Caco-2 (cell line): ENCODE data around the gene DGKB. TPM values are rescaled to one million over a fixed set of nuclear protein-coding genes. Genes with fewer than 3 reads are reported as not detected.

Experiments used
- BruUV-seq: library from RNA; stranded (reverse); fragments of 400-500 nt; replicated peaks from 2 replicates; lab custom pipeline; 2021; lab: Mats Ljungman, UMichigan
- CTCF ChIA-PET: fragments of 300-600 bp; sonication (Branson Sonifier 250); formaldehyde crosslinking; loops from one replicate; lab custom pipeline; 2022; ENCODE audit warnings: antibody characterized with exemption; lab: Charles Lee
- POLR2A ChIA-PET: fragments of 300-600 bp; sonication (Branson Sonifier 250); formaldehyde crosslinking; loops from one replicate; lab custom pipeline; 2022; ENCODE audit warnings: antibody characterized with exemption; lab: Charles Lee
- DNase-seq, 2 experiments: peaks; one replicate each; pipeline versions ENCODE4 v3.0.0 to v3.0.0-alpha.2; 2020 to 2022
- H3K27me3 ChIP-seq: replicated peaks from 2 replicates; pipeline ENCODE4 v1.6.0; 2011; ENCODE audit warnings: low read length; ENCODE audit not compliant: control insufficient read depth, insufficient read depth
- H3K36me3 ChIP-seq: 2 replicates; pipeline ENCODE4 v1.5.1; 2011; ENCODE audit warnings: low read length; ENCODE audit not compliant: control insufficient read depth, insufficient read depth
- H3K4me1 ChIP-seq: fragments of 250-450 bp; sonication (Bioruptor Pico); 2 replicates; pipeline ENCODE4 v1.5.1; 2020; ENCODE audit warnings: mild to moderate bottlenecking
- H3K4me3 ChIP-seq: 2 replicates; pipeline ENCODE4 v1.5.1; 2011; ENCODE audit warnings: low read depth, mild to moderate bottlenecking, control low read depth, low read length
- H3K9me3 ChIP-seq: fragments of 250-450 bp; sonication (Bioruptor Pico); 2 replicates; pipeline ENCODE4 v1.5.1; 2020; ENCODE audit warnings: mild to moderate bottlenecking, moderate library complexity
- H3K27ac Mint-ChIP-seq: one replicate; pipeline ENCODE4 v1.8.0; 2022; ENCODE audit warnings: mixed read lengths; ENCODE audit not compliant: unreplicated experiment
- H3K27me3 Mint-ChIP-seq: one replicate; pipeline ENCODE4 v1.8.0; 2022; ENCODE audit warnings: mixed read lengths; ENCODE audit not compliant: insufficient read depth, unreplicated experiment
- H3K36me3 Mint-ChIP-seq: one replicate; pipeline ENCODE4 v1.8.0; 2022; ENCODE audit warnings: mild to moderate bottlenecking, mixed read lengths; ENCODE audit not compliant: insufficient read depth, unreplicated experiment
- H3K4me1 Mint-ChIP-seq: one replicate; pipeline ENCODE4 v1.8.0; 2022; ENCODE audit warnings: low read depth, mixed read lengths; ENCODE audit not compliant: unreplicated experiment
- H3K4me3 Mint-ChIP-seq: one replicate; pipeline ENCODE4 v1.8.0; 2022; ENCODE audit warnings: mild to moderate bottlenecking, moderate library complexity, mixed read lengths; ENCODE audit not compliant: unreplicated experiment
- H3K9me3 Mint-ChIP-seq: one replicate; pipeline ENCODE4 v1.8.0; 2022; ENCODE audit warnings: mixed read lengths; ENCODE audit not compliant: unreplicated experiment
- intact Hi-C: fragments of 100-400 bp; cut with micrococcal nuclease; formaldehyde crosslinking; loops from one replicate; pipeline ENCODE4 v1.10.0; 2022; ENCODE audit not compliant: unreplicated experiment
- total RNA-seq: library from RNA; stranded (reverse); gene quantifications from 2 replicates; pipeline ENCODE4 v1.2.3, GENCODE V29; 2022
- TF ChIP-seq, protein P1 (sequence below), 2 experiments: fragments of 200-600 bp in 1 of 2; IDR thresholded peaks; 1 replicate in 1 of 2; 2 replicates in 1 of 2; pipeline versions ENCODE4 v1.5.1 to v1.8.0; 2011 to 2022; ENCODE audit warnings: antibody characterized with exemption in 1 of 2, control low read depth in 1 of 2, inconsistent platforms in 1 of 2, low read depth in 1 of 2, low read length in 1 of 2, mild to moderate bottlenecking in 1 of 2, moderate library complexity in 1 of 2; ENCODE audit not compliant: insufficient read depth in 1 of 2, severe bottlenecking in 1 of 2, unreplicated experiment in 1 of 2

DGKB gene
- total RNA-seq, 1 experiment from 2014 or later = 0.39 TPM

DNA sequence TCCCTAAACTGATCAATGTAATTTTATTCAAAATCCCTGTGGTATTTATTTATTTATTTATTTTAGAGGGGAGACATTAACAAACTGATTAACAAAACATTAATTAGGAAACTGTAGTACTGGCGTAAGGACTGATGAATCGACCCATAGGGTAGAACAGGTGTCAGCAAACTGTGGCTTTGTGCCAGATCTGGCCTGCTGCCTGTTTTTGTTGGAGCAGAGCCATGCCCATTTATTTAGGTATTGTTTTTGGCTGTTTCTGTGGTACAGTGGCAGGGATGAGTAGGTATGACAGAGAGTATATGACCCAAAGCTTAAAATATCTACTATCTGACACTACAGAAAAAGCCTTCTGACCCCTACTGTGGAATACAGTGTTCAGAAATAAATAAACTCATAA, 580.6 kb downstream of the DGKB start:
- TF ChIP-seq, protein P1, sequence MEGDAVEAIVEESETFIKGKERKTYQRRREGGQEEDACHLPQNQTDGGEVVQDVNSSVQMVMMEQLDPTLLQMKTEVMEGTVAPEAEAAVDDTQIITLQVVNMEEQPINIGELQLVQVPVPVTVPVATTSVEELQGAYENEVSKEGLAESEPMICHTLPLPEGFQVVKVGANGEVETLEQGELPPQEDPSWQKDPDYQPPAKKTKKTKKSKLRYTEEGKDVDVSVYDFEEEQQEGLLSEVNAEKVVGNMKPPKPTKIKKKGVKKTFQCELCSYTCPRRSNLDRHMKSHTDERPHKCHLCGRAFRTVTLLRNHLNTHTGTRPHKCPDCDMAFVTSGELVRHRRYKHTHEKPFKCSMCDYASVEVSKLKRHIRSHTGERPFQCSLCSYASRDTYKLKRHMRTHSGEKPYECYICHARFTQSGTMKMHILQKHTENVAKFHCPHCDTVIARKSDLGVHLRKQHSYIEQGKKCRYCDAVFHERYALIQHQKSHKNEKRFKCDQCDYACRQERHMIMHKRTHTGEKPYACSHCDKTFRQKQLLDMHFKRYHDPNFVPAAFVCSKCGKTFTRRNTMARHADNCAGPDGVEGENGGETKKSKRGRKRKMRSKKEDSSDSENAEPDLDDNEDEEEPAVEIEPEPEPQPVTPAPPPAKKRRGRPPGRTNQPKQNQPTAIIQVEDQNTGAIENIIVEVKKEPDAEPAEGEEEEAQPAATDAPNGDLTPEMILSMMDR (IDR thresholded peaks at IDR 0.05; ENCODE audit: insufficient read depth in 1 of 2, low read depth in 1 of 2, low read length in 1 of 2, severe bottlenecking in 1 of 2, unreplicated experiment in 1 of 2) = no peak
- intact Hi-C loops = no loop called here
- H3K4me1 ChIP-seq = no peaks in the 10 kb centered on the region
- H3K9me3 Mint-ChIP-seq = no peaks in the 10 kb centered on the region
- no peak for DNase-seq
- no peak overlapping the region for H3K4me3 Mint-ChIP-seq
- H3K27ac Mint-ChIP-seq = no peak overlapping the region
- ChIA-PET POLR2A (no interaction called here), CTCF (no interaction called here)
- H3K4me1 Mint-ChIP-seq = no peaks in the 10 kb centered on the region
- H3K36me3 ChIP-seq = no peaks in the 10 kb centered on the region
- H3K27me3 ChIP-seq = no peaks in the 10 kb centered on the region
- H3K9me3 ChIP-seq = no peaks in the 10 kb centered on the region
- H3K4me3 ChIP-seq = no peak overlapping the region
- H3K27me3 Mint-ChIP-seq = peaks cover 3% of the 10 kb centered on the region
- no peaks in the 10 kb centered on the region for H3K36me3 Mint-ChIP-seq
- no TSS peak for BruUV-seq

DNA sequence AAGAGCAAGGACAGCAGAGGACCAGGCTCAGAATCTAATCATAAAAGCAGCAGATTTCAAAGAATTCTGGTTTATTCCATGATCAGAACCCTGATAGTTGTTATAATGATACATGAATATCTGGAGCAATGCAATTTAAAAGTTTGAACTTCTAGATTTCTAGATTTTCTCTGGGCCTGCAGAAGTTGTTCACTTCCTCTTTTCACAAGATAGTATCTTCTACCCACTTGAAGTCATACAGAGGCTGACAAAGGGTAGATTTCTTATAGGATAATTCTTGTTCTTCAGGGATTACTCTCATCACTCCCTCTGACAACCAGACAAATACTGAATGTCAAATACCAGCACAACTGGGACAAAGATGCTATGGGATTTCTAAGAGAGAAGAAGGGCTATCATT, 593.1 kb downstream of the DGKB start:
- H3K4me3 Mint-ChIP-seq = no peak overlapping the region
- H3K27ac Mint-ChIP-seq = no peak overlapping the region
- Histone ChIP-seq H3K9me3 (no peaks in the 10 kb centered on the region), H3K27me3 (no peaks in the 10 kb centered on the region), H3K4me3 (no peak overlapping the region), H3K4me1 (no peaks in the 10 kb centered on the region), H3K36me3 (no peaks in the 10 kb centered on the region)
- peaks cover 16% of the 10 kb centered on the region for H3K27me3 Mint-ChIP-seq
- no peaks in the 10 kb centered on the region for H3K9me3 Mint-ChIP-seq
- TF ChIP-seq, protein P1 (IDR thresholded peaks at IDR 0.05; ENCODE audit: insufficient read depth in 1 of 2, low read depth in 1 of 2, low read length in 1 of 2, severe bottlenecking in 1 of 2, unreplicated experiment in 1 of 2) = no peak
- BruUV-seq = no TSS peak
- no peak for DNase-seq
- ChIA-PET POLR2A (no interaction called here), CTCF (no interaction called here)
- H3K36me3 Mint-ChIP-seq = no peaks in the 10 kb centered on the region
- intact Hi-C loops = no loop called here
- no peaks in the 10 kb centered on the region for H3K4me1 Mint-ChIP-seq

DNA sequence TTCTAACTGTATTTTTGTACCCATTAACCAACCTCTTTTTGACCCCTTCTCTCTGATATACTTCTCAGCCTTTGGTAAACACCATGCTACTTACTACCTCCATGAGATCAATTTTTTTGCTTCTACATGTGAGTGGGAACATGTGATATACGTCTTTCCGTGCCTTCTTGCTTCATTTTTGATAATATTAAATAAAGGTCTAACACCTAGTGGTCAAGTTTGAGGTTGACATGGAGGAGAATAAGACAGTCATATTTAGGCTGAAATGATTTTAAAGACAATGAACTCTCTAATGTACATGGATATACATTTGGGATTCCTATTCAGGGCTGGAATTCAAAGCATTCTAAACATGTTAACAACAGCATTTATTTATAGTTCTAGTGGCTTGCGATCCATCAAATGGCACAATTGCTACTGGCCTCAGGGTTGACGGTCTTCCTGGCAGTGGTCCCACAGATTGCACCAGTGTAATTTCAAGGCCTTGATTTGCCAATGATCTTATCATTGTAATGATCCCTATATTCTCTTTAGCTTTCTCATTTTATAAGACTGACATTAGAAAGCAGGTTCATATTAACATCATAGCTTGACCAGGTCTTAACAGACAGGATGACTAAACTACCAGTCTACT, 597.2 kb downstream of the DGKB start:
- no peak overlapping the region for H3K4me3 Mint-ChIP-seq
- Histone ChIP-seq H3K36me3 (no peaks in the 10 kb centered on the region), H3K27me3 (no peaks in the 10 kb centered on the region), H3K4me1 (no peaks in the 10 kb centered on the region), H3K4me3 (no peak overlapping the region), H3K9me3 (no peaks in the 10 kb centered on the region)
- no peaks in the 10 kb centered on the region for H3K4me1 Mint-ChIP-seq
- CTCF ChIA-PET = no interaction called here
- H3K27me3 Mint-ChIP-seq = peaks cover 16% of the 10 kb centered on the region
- H3K9me3 Mint-ChIP-seq = no peaks in the 10 kb centered on the region
- H3K27ac Mint-ChIP-seq = no peak overlapping the region
- BruUV-seq = no TSS peak
- POLR2A ChIA-PET = no interaction called here
- TF ChIP-seq, protein P1 (IDR thresholded peaks at IDR 0.05; ENCODE audit: insufficient read depth in 1 of 2, low read depth in 1 of 2, low read length in 1 of 2, severe bottlenecking in 1 of 2, unreplicated experiment in 1 of 2) = no peak
- no peak for DNase-seq
- no peaks in the 10 kb centered on the region for H3K36me3 Mint-ChIP-seq
- intact Hi-C loops = no loop called here
